H1 (cell line): ENCODE data around the gene EOGT. TPM values are rescaled to one million over a fixed set of nuclear protein-coding genes. Genes with fewer than 3 reads are reported as not detected.

Experiments
- CTCF ChIA-PET: fragments of 300-600 bp; sonication (Branson Sonifier 250); formaldehyde crosslinking; loops from one replicate; lab custom pipeline; 2021; ENCODE audit not compliant: partially characterized antibody; lab: Charles Lee
- POLR2A ChIA-PET: fragments of 300-600 bp; sonication (Branson Sonifier 250); formaldehyde crosslinking; loops from one replicate; lab custom pipeline; 2021; ENCODE audit warnings: inconsistent platforms; ENCODE audit not compliant: partially characterized antibody; lab: Charles Lee
- DNase-seq, 2 experiments: peaks; one replicate each; pipeline versions ENCODE4 v3.0.0 to v3.0.0-alpha.2; 2010 to 2022; ENCODE audit warnings: low spot score in 2 of 2, low read depth in 1 of 2, mixed read lengths in 1 of 2
- FAIRE-seq: peaks from 2 replicates; lab custom pipeline; 2011; peaks lifted over from hg19 to GRCh38; lab: Jason Lieb, UNC
- H2AFZ ChIP-seq: 2 replicates; pipeline ENCODE4 v1.8.1; 2012; ENCODE audit warnings: low read length, inconsistent platforms
- H2AK5ac ChIP-seq: 2 replicates; pipeline ENCODE4 v1.6.1; 2013; ENCODE audit warnings: low read depth, low read length
- H2BK120ac ChIP-seq: replicated peaks from 2 replicates; pipeline ENCODE3; 2013; ENCODE audit warnings: low read depth, low read length, inconsistent platforms
- H2BK12ac ChIP-seq: 2 replicates; pipeline ENCODE4 v1.6.1; 2013; ENCODE audit warnings: low read depth, low read length
- H2BK15ac ChIP-seq: 2 replicates; pipeline ENCODE4 v1.6.1; 2013; ENCODE audit warnings: low read length
- H2BK20ac ChIP-seq: 2 replicates; pipeline ENCODE4 v1.6.1; 2013; ENCODE audit warnings: low read length
- H2BK5ac ChIP-seq: 2 replicates; pipeline ENCODE4 v1.6.1; 2013; ENCODE audit warnings: low read depth, low read length
- H3K14ac ChIP-seq: 2 replicates; pipeline ENCODE4 v1.6.1; 2013; ENCODE audit warnings: inconsistent platforms; ENCODE audit not compliant: insufficient read length
- H3K18ac ChIP-seq: 2 replicates; pipeline ENCODE4 v1.6.1; 2013; ENCODE audit warnings: low read length; ENCODE audit errors: extremely low read depth
- H3K23ac ChIP-seq: 2 replicates; pipeline ENCODE4 v1.6.1; 2013; ENCODE audit warnings: inconsistent platforms; ENCODE audit not compliant: insufficient read length
- H3K23me2 ChIP-seq: 2 replicates; pipeline ENCODE4 v1.6.1; 2013; ENCODE audit warnings: low read depth, low read length
- H3K27ac ChIP-seq: 2 replicates; pipeline ENCODE4 v1.6.1; 2011; ENCODE audit warnings: low read depth, low read length, inconsistent platforms
- H3K27me3 ChIP-seq, 4 experiments: replicated peaks in 1 of 4; 1 replicate in 1 of 4; 2 replicates in 3 of 4; pipeline versions ENCODE4 v1.6.1 to v1.8.1; 2011 to 2013; ENCODE audit warnings: low read length in 3 of 4, mild to moderate bottlenecking in 3 of 4, inconsistent platforms in 2 of 4, mixed read lengths in 2 of 4, moderate library complexity in 1 of 4; ENCODE audit not compliant: control insufficient read depth in 3 of 4, insufficient read depth in 3 of 4; ENCODE audit errors: extremely low read depth in 1 of 4
- H3K36me3 ChIP-seq, 4 experiments: 2 replicates each; pipeline versions ENCODE4 v1.6.1 to v1.8.1; 2011 to 2013; ENCODE audit warnings: mild to moderate bottlenecking in 4 of 4, low read length in 3 of 4, moderate library complexity in 2 of 4, control low read depth in 1 of 4, inconsistent platforms in 1 of 4; ENCODE audit not compliant: insufficient read depth in 4 of 4, control insufficient read depth in 2 of 4
- H3K4ac ChIP-seq: replicated peaks from 2 replicates; pipeline ENCODE3; 2013; ENCODE audit warnings: low read length, low read depth, mixed read lengths, inconsistent platforms; ENCODE audit not compliant: insufficient read length
- H3K4me1 ChIP-seq, 4 experiments: replicated peaks in 1 of 4; 1 replicate in 1 of 4; 2 replicates in 3 of 4; pipeline versions ENCODE4 v1.6.1 to v1.8.1; 2011 to 2013; ENCODE audit warnings: low read length in 3 of 4, inconsistent platforms in 2 of 4, mixed read lengths in 1 of 4; ENCODE audit not compliant: insufficient read depth in 4 of 4, control insufficient read depth in 3 of 4
- H3K4me2 ChIP-seq, 2 experiments: 2 replicates each; pipeline versions ENCODE4 v1.6.1 to v1.8.1; 2011 to 2013; ENCODE audit warnings: low read depth in 2 of 2, low read length in 2 of 2, control low read depth in 1 of 2, inconsistent platforms in 1 of 2, mild to moderate bottlenecking in 1 of 2; ENCODE audit not compliant: insufficient read depth in 1 of 2
- H3K4me3 ChIP-seq, 4 experiments: fragments of 200-600, 300-600 bp in 1 of 4; sonication (generic), shearing (Covaris generic), sonication (Bioruptor Twin) in 1 of 4; 2 replicates each; pipeline versions ENCODE4 v1.5.1 to v1.8.1; 2011 to 2016; ENCODE audit warnings: low read length in 4 of 4, low read depth in 3 of 4, control low read depth in 2 of 4, inconsistent platforms in 2 of 4, mild to moderate bottlenecking in 2 of 4, mixed read lengths in 1 of 4, moderate library complexity in 1 of 4; ENCODE audit not compliant: insufficient read depth in 2 of 4; ENCODE audit errors: extremely low read depth in 1 of 4
- H3K56ac ChIP-seq: replicated peaks from 2 replicates; pipeline ENCODE3; 2013; ENCODE audit warnings: low read depth, mild to moderate bottlenecking, mixed read lengths, low read length, inconsistent platforms; ENCODE audit not compliant: insufficient read length
- H3K79me1 ChIP-seq: 2 replicates; pipeline ENCODE4 v1.6.1; 2013; ENCODE audit warnings: low read depth, low read length, control low read depth
- H3K79me2 ChIP-seq, 2 experiments: 2 replicates each; pipeline versions ENCODE4 v1.6.1 to v1.8.1; 2012 to 2013; ENCODE audit warnings: low read length in 2 of 2, mild to moderate bottlenecking in 2 of 2, inconsistent platforms in 1 of 2; ENCODE audit not compliant: insufficient read depth in 2 of 2, control insufficient read depth in 1 of 2
- H3K9ac ChIP-seq, 4 experiments: replicated peaks in 1 of 4; 1 replicate in 1 of 4; 2 replicates in 3 of 4; pipeline versions ENCODE4 v1.6.1 to v1.8.1; 2011 to 2013; ENCODE audit warnings: low read depth in 3 of 4, low read length in 3 of 4, control low read depth in 2 of 4, mild to moderate bottlenecking in 2 of 4, moderate library complexity in 2 of 4, inconsistent platforms in 1 of 4; ENCODE audit errors: extremely low read depth in 1 of 4
- H3K9me3 ChIP-seq, 2 experiments: 2 replicates each; pipeline versions ENCODE4 v1.6.1 to v1.8.1; 2012 to 2013; ENCODE audit warnings: mild to moderate bottlenecking in 2 of 2, moderate library complexity in 2 of 2, control low read depth in 1 of 2, inconsistent platforms in 1 of 2, low read depth in 1 of 2, low read length in 1 of 2, mixed read lengths in 1 of 2; ENCODE audit not compliant: insufficient read depth in 2 of 2
- H4K20me1 ChIP-seq, 2 experiments: replicated peaks in 1 of 2; 2 replicates each; pipeline versions ENCODE3 to v1.8.1; 2011 to 2013; ENCODE audit warnings: inconsistent platforms in 2 of 2, low read length in 2 of 2, mild to moderate bottlenecking in 1 of 2; ENCODE audit not compliant: insufficient read depth in 2 of 2, control insufficient read depth in 1 of 2
- H4K5ac ChIP-seq: 2 replicates; pipeline ENCODE4 v1.6.1; 2013; ENCODE audit warnings: low read length, low read depth, mixed read lengths, inconsistent platforms; ENCODE audit not compliant: insufficient read length
- H4K8ac ChIP-seq: 2 replicates; pipeline ENCODE4 v1.8.0; 2013; ENCODE audit warnings: mild to moderate bottlenecking, moderate library complexity, low read length, inconsistent platforms; ENCODE audit not compliant: insufficient read depth; ENCODE audit errors: extremely low read depth
- H4K91ac ChIP-seq: replicated peaks from 2 replicates; pipeline ENCODE3; 2013; ENCODE audit warnings: low read length, mixed read lengths, inconsistent platforms; ENCODE audit not compliant: insufficient read length
- BACH1 ChIP-seq: IDR thresholded peaks from 2 replicates; pipeline ENCODE4 v1.6.1; 2012; ENCODE audit warnings: low read length, improper control_type of control experiment
- KDM1A ChIP-seq: fragments of 200-600, 300-600 bp; sonication (generic); IDR thresholded peaks from 2 replicates; pipeline ENCODE4 v1.7.1; 2016; ENCODE audit warnings: mild to moderate bottlenecking, low read length, borderline replicate concordance
- MAFK ChIP-seq: IDR thresholded peaks from 2 replicates; pipeline ENCODE4 v1.6.1; 2012; ENCODE audit warnings: low read depth, mild to moderate bottlenecking, improper control_type of control experiment, low read length
- SIX5 ChIP-seq: IDR thresholded peaks from 2 replicates; pipeline ENCODE4 v1.6.1; 2011; ENCODE audit warnings: mild to moderate bottlenecking, low read depth, low read length
- WGBS, 2 experiments: shearing (Covaris generic) in 1 of 2; methylation state at CpG; one replicate each; pipeline versions ENCODE4 v1.1.6 to v1.1.7; 2013 to 2015; ENCODE audit warnings: low lambda C conversion rate in 2 of 2, mixed read lengths in 2 of 2, inconsistent platforms in 1 of 2, low coverage in 1 of 2, missing lambda C conversion rate in 1 of 2; ENCODE audit not compliant: insufficient replicate concordance in 2 of 2, insufficient coverage in 1 of 2, insufficient read length in 1 of 2; ENCODE audit errors: extremely low coverage in 1 of 2, missing lambda C conversion rate in 1 of 2; 5-methylcytosine and 5-hydroxymethylcytosine counted together
- polyA plus RNA-seq, 7 experiments: library from polyadenylated mRNA; depleted of rRNA in 3 of 7; stranded (reverse) in 5 of 7; unstranded in 2 of 7; fragments of >200 nt in 5 of 7; fragments of 200-250 nt in 2 of 7; gene quantifications; 1 replicate in 5 of 7; 2 replicates in 1 of 7; 4 replicates in 1 of 7; pipeline versions ENCODE4 v1.2.1 to v1.2.3, GENCODE V29; 2011 to 2013; ENCODE audit warnings: missing spikeins in 2 of 7, mixed read lengths in 2 of 7
- total RNA-seq: library from RNA; stranded (reverse); fragmentation: NEBNext Ultra II Directional; extraction: Animal tissue kit (Norgen Biotek cat#: 25700); gene quantifications from 2 replicates; pipeline ENCODE4 v1.2.1, GENCODE V29; 2021

EOGT gene
- total and polyA plus RNA-seq, 2 of the 8 experiments (the other 6 are each of a cell fraction or from before 2014, with no cell fraction given), result 6.7 to 20.7 TPM

DNA sequence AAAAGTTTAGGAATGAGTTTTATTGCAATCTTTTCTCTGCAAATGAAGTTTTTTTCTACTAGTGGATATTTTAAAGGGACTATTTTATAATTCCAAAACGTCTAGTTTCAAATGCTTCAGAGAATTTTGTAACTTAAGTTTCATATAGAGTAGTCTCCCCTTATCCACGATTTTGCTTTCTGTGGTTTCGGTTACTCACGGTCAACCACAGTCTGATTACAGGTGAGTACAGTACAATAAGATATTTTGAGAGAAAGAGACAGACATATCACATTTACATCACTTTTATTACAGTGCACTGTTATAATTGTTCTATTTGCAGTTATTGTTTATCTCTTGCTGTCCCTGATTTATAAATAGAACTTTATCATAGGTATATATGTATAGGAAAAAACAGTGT lies 7.4 kb upstream of the EOGT start:
- Histone ChIP-seq H3K4me3 (no peak overlapping the region), H3K79me1 (no peaks in the 10 kb centered on the region), H3K27ac (no peak overlapping the region), H2BK15ac (no peak overlapping the region), H3K4me1 (no peaks in the 10 kb centered on the region), H3K9ac (no peak overlapping the region), H4K20me1 (no peaks in the 10 kb centered on the region), H2BK20ac (no peak overlapping the region), H3K23ac (no peak overlapping the region), H4K91ac (no peak overlapping the region), H2AK5ac (no peak overlapping the region), H3K14ac (no peak overlapping the region), H2BK120ac (no peak overlapping the region), H2AFZ (no peak overlapping the region), H3K4me2 (no peak overlapping the region), H3K23me2 (no peaks in the 10 kb centered on the region; the same call in 1 of the 2 replicates), H3K18ac (no peak overlapping the region), H4K8ac (no peak overlapping the region), H3K9me3 (no peaks in the 10 kb centered on the region), H3K27me3 (no peaks in the 10 kb centered on the region), H2BK5ac (no peak overlapping the region), H2BK12ac (no peak overlapping the region), H3K36me3 (peaks cover 3 to 27% (median 8%) of the 10 kb centered on the region in 4 experiments; a peak in 7 of 8 replicates), H3K4ac (no peak overlapping the region), H4K5ac (no peak overlapping the region), H3K56ac (no peak overlapping the region), H3K79me2 (no peaks in the 10 kb centered on the region)
- no peak for TF ChIP-seq SIX5
- no peak for TF ChIP-seq BACH1
- no peak for TF ChIP-seq KDM1A
- TF ChIP-seq MAFK, result no peak
- DNase-seq (no peak), FAIRE-seq (no peak)
- 76% methylated on average over 4 of the region's 4 CpGs; no CpG with 5 or more reads in 1 of the 2 experiments for WGBS, 2 experiments
- ChIA-PET CTCF (interaction anchor here (1.0 kb wide), 1 partner anchor 88 kb away, joined by 3 read pairs; the partner anchor contains the start of gene TAFA4), POLR2A (interaction anchor here (1.6 kb wide), 1 partner anchor 10 kb away, joined by 3 read pairs; no protein-coding TSS in a partner anchor)
